GM19193 (cell line): ENCODE data around the gene L3MBTL3.

Experiments
- POLR2A ChIP-seq: IDR thresholded peaks from 4 replicates; pipeline ENCODE4 v1.6.1; 2011; ENCODE audit not compliant: insufficient read depth, insufficient read length; ENCODE audit errors: extremely low read depth

L3MBTL3 gene

DNA sequence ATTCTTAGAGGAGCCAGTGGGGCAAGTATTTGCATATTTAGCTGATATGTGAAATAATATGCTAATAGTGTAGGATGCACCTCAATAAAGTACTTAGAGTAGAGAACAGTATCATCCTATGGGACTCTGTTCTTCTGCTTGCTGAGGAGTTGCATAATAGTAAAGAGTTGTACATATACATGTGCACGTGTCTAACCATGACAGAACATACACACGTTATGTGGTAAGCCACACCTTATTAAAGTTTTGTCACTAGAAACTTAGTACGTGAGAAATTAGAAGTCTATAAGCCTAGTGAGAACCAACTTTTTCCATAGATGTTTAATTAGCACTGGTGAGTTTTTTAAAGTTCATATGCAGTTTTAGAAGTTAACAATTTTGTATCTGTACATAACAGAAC is 80.7 kb downstream of the L3MBTL3 start:
- no peak for TF ChIP-seq POLR2A

DNA sequence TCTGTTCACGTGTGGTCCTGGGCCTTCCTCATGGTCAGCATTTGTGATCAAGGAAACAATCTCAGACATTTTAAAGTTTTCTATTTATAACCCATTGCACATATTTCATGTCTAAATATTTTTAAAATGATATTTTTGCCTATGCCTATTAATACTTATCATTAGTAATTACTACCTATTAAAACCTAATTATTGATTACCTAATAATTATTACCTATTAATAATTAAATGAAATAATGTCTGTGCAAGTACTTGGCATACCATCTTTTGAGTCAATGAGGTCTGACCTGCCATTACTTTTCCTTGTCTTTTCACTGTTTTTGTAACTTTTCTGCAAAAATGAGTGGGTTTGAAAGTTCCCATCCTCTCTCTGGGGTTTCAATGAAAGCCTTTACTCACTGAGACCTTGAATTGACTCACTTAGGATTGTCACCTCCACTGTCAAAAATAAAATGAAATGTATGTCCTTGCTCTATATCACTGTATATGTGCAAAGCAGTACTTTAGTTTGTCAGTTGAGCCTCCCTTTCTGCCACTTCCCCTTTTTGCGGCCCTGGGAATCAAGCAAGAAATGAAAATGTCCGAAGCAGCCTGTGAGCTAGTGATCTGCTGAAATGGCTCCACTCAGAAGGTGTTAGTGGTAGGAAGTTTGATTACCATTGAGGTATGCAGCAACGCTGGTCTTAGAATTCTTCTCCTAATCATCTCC is 87.8 kb downstream of the L3MBTL3 start:
- no peak for TF ChIP-seq POLR2A

DNA sequence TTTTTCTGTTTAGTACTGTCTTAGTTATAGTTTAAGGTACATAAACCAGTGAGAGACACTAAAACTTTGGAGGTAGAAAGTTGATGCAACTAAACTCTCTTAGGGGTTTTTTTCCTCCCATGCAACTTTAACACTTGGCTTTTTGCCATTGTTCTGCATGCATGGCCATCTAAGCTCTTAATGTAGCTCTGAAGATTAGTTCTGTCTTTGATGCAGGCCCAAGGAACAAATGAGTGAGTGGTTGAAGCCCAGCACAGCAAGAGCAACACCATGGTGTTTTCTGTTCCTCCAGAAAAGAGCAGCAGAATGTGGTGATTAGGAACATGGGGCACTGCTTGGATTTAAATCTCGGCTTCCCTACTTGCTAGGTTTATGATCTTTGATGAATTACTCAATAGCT is 89.3 kb downstream of the L3MBTL3 start:
- no peak for TF ChIP-seq POLR2A

DNA sequence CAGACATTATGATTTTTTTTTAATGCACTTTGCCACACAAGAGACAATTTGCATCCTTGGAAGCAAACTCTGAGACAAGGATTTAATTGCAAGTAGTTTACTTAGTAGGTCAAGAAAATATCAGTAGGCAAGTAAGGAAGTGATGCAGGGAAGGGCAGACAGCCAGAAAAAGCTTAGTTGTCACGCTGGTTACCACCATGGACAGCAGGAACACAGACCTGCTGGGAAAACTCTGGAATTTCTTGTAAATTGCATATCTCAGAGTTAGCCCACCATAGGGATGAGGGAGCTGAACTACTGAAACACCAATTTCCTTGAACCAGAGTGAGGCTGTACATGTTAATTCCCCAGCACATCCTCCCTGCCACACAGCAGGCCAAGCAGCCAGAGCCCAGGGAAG is 92.7 kb downstream of the L3MBTL3 start:
- no peak for TF ChIP-seq POLR2A

DNA sequence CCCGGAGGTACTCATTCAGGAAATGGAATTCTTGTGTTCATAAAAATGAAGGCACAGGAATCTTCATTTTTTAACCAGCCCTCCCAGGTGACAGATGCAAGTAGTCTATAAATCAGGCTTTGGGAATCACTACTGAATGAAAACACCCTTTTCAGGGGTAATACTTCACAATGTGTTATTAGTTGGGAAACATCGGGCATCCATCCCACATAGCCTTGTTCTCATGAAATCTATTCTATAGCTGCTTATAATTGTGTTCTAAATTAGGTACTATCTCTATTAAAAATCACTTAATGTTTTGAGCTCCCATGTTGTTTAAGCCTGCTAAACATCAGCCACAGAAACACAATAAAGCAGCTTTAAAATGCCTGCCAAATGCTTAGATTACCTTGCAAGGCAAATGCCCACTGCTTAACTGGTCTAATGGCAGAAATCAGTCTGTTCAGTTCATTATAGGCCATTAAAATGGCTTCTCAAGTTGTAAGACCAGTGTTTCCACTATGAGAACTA is 94.9 kb downstream of the L3MBTL3 start:
- TF ChIP-seq POLR2A: no peak

DNA sequence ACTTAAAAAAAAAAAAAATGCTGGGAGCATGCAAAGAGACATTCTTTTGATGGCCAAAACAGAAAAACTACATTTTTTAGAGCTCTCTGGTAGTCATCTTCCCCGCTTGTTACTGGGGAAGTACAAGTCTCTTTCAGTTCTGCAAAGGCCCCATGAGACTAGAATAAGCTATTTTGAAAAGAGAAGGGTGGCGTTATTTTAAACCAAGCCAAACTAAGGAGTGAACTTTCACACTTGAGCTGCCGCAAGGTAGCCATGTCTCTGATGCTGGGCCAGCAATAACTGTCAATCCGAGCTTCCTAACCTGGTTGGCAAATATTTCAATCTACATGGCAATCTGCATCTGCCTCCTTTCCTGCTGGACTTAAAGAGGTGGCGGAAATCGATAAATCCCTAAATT is 96.7 kb downstream of the L3MBTL3 start:
- TF ChIP-seq POLR2A: no peak

DNA sequence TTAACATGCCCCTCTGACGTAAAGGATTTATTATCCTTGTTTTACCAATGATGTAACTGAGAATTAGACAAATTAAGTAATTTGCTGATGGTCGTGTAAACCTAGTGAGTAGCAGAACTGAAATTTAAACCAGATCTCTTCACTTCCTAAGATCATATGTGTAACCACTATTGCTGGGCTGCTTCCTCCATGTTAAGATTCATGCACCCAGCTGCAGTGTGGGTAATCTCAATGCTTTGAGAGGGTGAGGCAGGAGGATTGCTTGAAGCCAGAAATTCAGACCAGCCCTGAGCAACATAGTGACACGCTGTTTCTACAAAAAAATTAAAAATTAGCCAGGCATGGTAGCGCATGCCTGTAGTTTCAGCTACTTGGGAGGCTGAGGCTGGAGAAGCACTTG is 97.9 kb downstream of the L3MBTL3 start:
- no peak for TF ChIP-seq POLR2A

DNA sequence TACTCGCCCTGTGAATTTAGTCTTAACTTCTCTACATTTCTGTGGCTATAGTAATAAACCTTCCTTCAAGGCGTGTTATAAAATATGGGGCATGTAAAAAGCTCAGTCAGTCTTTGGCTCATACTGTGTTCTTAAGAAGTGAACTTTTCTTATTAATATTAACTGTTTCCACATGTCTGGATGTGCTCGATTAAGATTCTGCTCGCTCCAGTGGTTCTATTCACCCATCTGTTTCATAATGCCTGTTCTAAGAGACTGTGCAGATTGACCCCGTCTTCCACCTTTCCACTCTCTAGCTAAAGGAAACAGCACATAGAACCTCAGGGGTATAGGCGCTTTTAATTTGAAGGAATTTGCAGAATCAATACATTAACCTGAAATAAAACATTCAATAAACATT is 99.9 kb downstream of the L3MBTL3 start:
- TF ChIP-seq POLR2A: no peak

DNA sequence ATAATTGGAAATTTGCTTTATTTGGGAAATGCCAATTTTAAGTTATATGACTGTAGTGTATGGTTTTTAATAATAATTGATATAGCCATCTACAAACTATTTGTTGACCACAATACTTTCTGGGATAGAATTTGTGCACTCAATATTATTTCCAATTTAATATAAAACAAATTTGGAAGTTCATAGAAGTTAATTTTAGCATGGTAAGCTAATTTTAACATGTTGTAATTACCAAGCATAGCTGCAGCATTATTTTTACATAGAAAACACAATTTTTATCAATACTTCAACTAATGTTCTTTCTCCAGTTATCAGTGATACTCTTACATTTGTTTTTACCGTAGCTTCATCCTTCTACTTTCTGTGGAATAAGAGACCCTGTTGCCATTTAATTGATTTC is 100.8 kb downstream of the L3MBTL3 start:
- no peak for TF ChIP-seq POLR2A

DNA sequence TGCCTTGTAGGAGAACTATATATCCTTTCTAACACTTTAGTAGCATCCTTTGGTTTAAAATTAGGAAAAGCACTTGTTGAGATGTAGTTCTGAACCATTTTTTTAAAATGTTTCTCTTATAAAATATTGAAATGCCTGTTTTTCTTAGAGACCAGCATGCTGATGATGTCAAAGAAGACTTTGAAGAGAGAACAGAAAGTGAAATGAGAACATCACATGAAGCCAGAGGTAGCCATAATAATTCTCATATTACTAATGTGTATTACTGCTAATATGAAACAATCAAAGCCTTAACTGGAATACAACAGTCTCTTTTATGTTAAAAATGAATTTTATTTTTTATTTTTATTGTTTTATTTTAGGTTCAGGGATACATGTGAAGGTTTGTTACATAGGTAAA is 102.3 kb downstream of the L3MBTL3 start:
- TF ChIP-seq POLR2A: no peak

DNA sequence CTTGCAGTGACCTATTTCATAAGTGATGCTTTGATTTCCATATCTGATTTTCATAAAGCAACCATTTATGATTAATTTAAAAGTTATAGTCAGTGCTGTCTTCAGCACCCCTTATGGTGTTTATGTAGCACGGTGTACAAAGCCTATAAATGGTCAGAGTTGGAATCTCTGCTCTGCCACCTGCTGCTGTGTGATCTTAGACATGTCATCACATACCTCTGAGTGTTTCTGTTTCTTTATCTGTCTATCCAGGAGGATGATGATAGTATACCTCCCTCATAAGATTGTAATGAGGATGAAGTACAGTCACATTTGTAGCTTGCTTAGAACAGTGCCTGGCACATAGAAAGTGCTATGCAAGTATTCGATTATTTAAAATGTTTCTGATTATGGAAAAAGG is 103.9 kb downstream of the L3MBTL3 start:
- TF ChIP-seq POLR2A: no peak

DNA sequence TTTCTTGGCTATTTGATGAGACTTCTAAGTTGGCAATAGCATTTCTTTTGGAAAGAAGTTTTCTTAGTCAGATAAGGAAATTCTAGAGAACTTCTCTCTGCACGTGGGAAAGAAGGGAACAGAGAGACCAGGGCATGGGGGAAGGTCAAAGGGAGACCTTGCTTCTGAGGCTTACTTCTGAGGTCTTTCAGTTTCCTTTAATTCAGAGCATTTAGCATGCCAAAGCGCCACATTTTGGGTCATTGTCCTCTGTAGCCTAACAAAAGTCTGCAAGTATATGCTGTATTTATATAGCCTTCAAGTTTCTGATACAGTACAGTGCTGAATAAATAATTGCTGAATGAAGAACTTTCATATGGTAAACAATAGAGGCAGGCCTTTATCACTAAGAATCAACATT is 108.8 kb downstream of the L3MBTL3 start:
- no peak for TF ChIP-seq POLR2A

DNA sequence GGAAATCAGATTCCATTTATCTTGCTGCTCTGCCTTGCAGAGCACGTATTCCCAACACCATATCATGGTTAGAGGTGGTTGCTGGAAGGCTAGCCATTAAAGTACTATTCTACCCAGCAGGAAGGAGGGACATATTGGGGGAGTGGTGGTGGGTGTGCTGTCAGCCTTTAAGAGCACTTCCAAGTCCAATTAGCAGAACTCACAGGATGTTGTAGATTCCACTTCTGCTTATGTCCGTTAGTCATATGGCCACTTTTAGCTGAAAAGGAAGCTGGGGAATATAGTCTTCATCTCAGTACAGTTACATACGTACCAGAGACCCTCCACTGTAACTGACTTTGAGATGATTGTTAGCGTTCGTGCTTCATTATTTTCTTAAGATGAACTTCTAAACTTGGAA is 109.9 kb downstream of the L3MBTL3 start:
- no peak for TF ChIP-seq POLR2A

DNA sequence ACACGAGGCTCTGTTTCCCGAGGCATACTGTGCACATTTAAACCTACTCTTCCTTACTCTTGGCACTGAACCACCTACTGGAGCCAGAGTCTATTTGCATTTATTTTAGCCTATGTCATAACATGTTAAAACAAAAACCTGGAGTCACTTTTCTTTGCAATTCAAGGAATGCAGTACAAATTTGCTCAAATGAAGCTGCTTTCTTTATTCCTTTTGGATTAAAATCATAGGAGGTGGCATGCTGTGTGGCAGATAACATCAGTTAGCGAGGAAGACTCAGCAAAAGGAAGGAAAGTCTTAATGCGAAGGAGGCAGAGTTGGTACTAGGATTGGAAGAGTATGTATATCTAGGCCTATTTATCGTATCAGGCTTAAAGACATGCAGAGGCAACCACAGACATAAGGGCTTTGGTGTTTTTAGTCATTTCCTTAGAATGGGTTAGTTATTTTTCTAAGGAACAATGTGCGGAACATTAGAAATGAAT is 111.4 kb downstream of the L3MBTL3 start:
- no peak for TF ChIP-seq POLR2A

DNA sequence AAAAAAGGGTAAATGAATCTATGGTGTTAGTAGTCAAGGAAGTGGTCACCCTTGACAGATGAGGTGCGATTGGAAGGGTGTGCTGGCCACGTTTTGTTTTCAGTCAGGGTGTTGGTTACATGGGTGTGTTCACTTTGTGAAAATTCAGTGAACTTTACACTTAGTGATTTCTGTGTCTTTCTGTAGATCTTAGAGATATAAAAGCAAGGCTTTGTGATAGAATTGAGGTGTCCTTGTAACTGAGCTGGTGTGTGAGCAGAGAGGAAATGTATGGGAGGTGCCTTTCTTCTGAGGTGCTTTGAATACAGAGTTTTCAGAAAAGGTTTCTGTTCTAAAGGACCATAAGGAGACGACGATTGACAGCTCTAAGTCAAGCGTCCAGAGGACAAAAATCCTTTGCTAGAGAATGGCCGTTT is 113.9 kb downstream of the L3MBTL3 start:
- TF ChIP-seq POLR2A: no peak

DNA sequence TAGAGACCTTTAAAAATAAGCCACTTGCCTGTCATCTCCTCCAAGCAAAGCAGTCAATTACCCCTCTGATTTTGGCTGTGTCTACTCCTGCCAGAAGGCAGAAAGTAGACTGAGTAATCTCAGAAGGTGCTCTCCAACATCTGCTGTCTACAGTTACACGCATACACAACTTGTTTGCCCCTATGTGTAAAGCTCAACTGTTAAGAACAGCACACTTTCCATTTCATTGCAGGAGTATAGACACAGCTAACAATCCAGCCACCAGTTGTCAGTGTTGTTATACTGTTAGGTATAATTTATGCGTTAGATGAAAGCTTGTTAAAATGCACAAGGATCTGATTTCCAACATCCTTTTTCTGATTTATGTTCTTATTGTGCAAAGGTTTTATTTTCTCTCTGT is 116.2 kb downstream of the L3MBTL3 start:
- TF ChIP-seq POLR2A: no peak

DNA sequence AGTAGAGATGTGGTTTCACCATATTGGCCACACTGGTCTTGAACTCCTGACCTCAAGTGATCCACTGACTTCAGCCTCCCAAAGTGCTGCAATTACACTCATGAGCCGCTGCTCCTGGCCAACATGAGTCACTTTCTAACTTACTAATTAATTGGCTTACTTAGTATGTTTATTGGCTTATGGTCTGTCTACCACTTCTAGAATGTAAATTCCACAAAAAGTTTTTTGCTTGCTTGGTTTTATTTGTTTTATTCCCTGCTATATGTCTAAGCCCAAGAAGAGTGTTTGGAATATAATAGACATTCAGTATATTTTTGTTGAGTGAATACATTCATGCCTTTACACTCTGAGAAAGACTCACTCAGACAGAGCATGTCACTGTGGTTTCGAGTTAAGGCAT is 118.4 kb downstream of the L3MBTL3 start:
- TF ChIP-seq POLR2A: no peak
